ENCODE measurements around the gene MYO1E. TPM values are rescaled to one million over a fixed set of nuclear protein-coding genes. Genes with fewer than 3 reads are reported as not detected.

Gene MYO1E
- total RNA-seq, 1 donor from 2014 or later = 23.6 TPM

GRCh38 chr15:59245559-59245958, 127.1 kb downstream of the MYO1E start:
- intact Hi-C loops (cut with micrococcal nuclease) = loop anchor here (5.0 to 10.0 kb wide), 2 partner anchors 129 to 247 kb away; partner anchors contain the start of gene MYO1E
- Histone ChIP-seq H3K4me3 (no peak overlapping the region), H3K9me3 (replicated peaks) (no peaks in the 10 kb centered on the region), H3K27me3 (ENCODE audit: low read depth) (no peaks in the 10 kb centered on the region), H3K27ac (replicated peaks) (no peak overlapping the region), H3K36me3 (no peaks in the 10 kb centered on the region), H3K4me1 (peaks cover 9% of the 10 kb centered on the region)
- TF ChIP-seq CTCF (IDR thresholded peaks at IDR 0.05; ENCODE audit: borderline replicate concordance) = no peak
- no peak for DNase-seq

- intact Hi-C loops (cut with micrococcal nuclease) = loop anchor here (10.0 kb wide), 1 partner anchor 130 kb away; the partner anchor contains the start of gene MYO1E
- DNase-seq = no peak
- Histone ChIP-seq H3K4me1 (peaks cover 20% of the 10 kb centered on the region), H3K9me3 (replicated peaks) (no peaks in the 10 kb centered on the region), H3K4me3 (no peak overlapping the region), H3K27ac (replicated peaks) (no peak overlapping the region), H3K27me3 (ENCODE audit: low read depth) (no peaks in the 10 kb centered on the region), H3K36me3 (no peaks in the 10 kb centered on the region)
- TF ChIP-seq CTCF (IDR thresholded peaks at IDR 0.05; ENCODE audit: borderline replicate concordance) = no peak
These were observed 128.3 kb downstream of the MYO1E start for GRCh38 chr15:59244337-59244736.

GRCh38 chr15:59243622-59244021, 129.0 kb downstream of the MYO1E start:
- no peaks in the 10 kb centered on the region for H3K36me3 ChIP-seq
- no peak for TF ChIP-seq CTCF (IDR thresholded peaks at IDR 0.05; ENCODE audit: borderline replicate concordance)
- intact Hi-C loops (cut with micrococcal nuclease) = loop anchor here (10.0 kb wide), 1 partner anchor 131 kb away; the partner anchor contains the start of gene MYO1E
- H3K9me3 ChIP-seq (replicated peaks) = no peaks in the 10 kb centered on the region
- no peaks in the 10 kb centered on the region for H3K27me3 ChIP-seq (ENCODE audit: low read depth)
- H3K27ac ChIP-seq (replicated peaks) = no peak overlapping the region
- no peak for DNase-seq
- no peak overlapping the region for H3K4me3 ChIP-seq
- peaks cover 20% of the 10 kb centered on the region for H3K4me1 ChIP-seq

GRCh38 chr15:59242649-59243048, 130.0 kb downstream of the MYO1E start:
- Histone ChIP-seq H3K4me3 (no peak overlapping the region), H3K36me3 (no peaks in the 10 kb centered on the region), H3K4me1 (peaks cover 19% of the 10 kb centered on the region), H3K27me3 (ENCODE audit: low read depth) (no peaks in the 10 kb centered on the region), H3K9me3 (replicated peaks) (no peaks in the 10 kb centered on the region), H3K27ac (replicated peaks) (no peak overlapping the region)
- intact Hi-C loops (cut with micrococcal nuclease) = loop anchor here (10.0 kb wide), 1 partner anchor 132 kb away; the partner anchor contains the start of gene MYO1E
- DNase-seq = no peak
- TF ChIP-seq CTCF (IDR thresholded peaks at IDR 0.05; ENCODE audit: borderline replicate concordance) = no peak

GRCh38 chr15:59240036-59240435, 132.6 kb downstream of the MYO1E start:
- intact Hi-C loops (cut with micrococcal nuclease) = loop anchor here (10.0 kb wide), 1 partner anchor 135 kb away; the partner anchor contains the start of gene MYO1E
- H3K4me3 ChIP-seq = no peak overlapping the region
- TF ChIP-seq CTCF (IDR thresholded peaks at IDR 0.05; ENCODE audit: borderline replicate concordance) = no peak
- H3K27ac ChIP-seq (replicated peaks) = no peak overlapping the region
- no peaks in the 10 kb centered on the region for H3K36me3 ChIP-seq
- H3K4me1 ChIP-seq = peaks cover 29% of the 10 kb centered on the region
- no peaks in the 10 kb centered on the region for H3K27me3 ChIP-seq (ENCODE audit: low read depth)
- H3K9me3 ChIP-seq (replicated peaks) = no peaks in the 10 kb centered on the region
- DNase-seq = no peak
